Gastrocnemius medialis (tissue), 4 donors: ENCODE results near the gene ROBO1. TPM values are rescaled to one million over a fixed set of nuclear protein-coding genes. Genes with fewer than 3 reads are reported as not detected.

Source experiments
- ATAC-seq, 2 donors: fragments of 150-250 bp; one replicate each; pipeline ENCODE4 v1.9.1; 2016
- DNase-seq, 2 donors: peaks; one replicate each; pipeline ENCODE4 v3.0.0-alpha.2; 2019
- H3K27ac ChIP-seq, 4 donors: fragments of 200-600 bp; sonication (generic); 1 replicate in 1 of 4; 2 replicates in 3 of 4; pipeline ENCODE4 v1.5.1; 2016 to 2018; ENCODE audit warnings: mild to moderate bottlenecking in 2 of 4, moderate library complexity in 1 of 4
- H3K27me3 ChIP-seq, 3 donors: fragments of 200-600 bp; sonication (generic) in 2 of 3; 1 replicate in 1 of 3; 2 replicates in 2 of 3; pipeline versions ENCODE4 v1.5.1 to v1.6.0; 2016 to 2019; ENCODE audit warnings: mild to moderate bottlenecking in 1 of 3, moderate library complexity in 1 of 3
- H3K36me3 ChIP-seq, 2 donors: fragments of 200-600 bp; sonication (generic) in 1 of 2; one replicate each; pipeline ENCODE4 v1.5.1; 2017 to 2018
- H3K4me1 ChIP-seq, 2 donors: fragments of 200-600 bp; sonication (generic) in 1 of 2; one replicate each; pipeline ENCODE4 v1.5.1; 2016 to 2017; ENCODE audit warnings: mild to moderate bottlenecking in 2 of 2
- H3K4me3 ChIP-seq, 4 donors: fragments of 200-600 bp; sonication (generic) in 3 of 4; 1 replicate in 1 of 4; 2 replicates in 3 of 4; pipeline ENCODE4 v1.5.1; 2016 to 2019; ENCODE audit warnings: mild to moderate bottlenecking in 2 of 4
- H3K9me3 ChIP-seq, 3 donors: fragments of 200-600 bp; sonication (generic) in 2 of 3; 1 replicate in 1 of 3; 2 replicates in 2 of 3; pipeline ENCODE4 v1.5.1; 2016 to 2019
- POLR2A ChIP-seq, 2 donors: fragments of 450-650 bp; IDR thresholded peaks; one replicate each; pipeline ENCODE4 v1.6.1; 2017; ENCODE audit warnings: antibody characterized with exemption in 2 of 2, mild to moderate bottlenecking in 2 of 2, moderate library complexity in 2 of 2
- in situ Hi-C, 4 donors: fragments of 200-750 bp; cut with MboI; loops; one replicate each; pipeline versions ENCODE4 v1.15.0 to v1.8.0; 2017; ENCODE audit warnings: low sequenced_read_pairs in 4 of 4
- intact Hi-C: fragments of 100-400 bp; cut with DNase I; formaldehyde crosslinking; loops from one replicate; pipeline ENCODE4 v1.15.1; 2023; ENCODE audit warnings: low total_unique reads
- total RNA-seq, 4 donors: library from RNA; depleted of rRNA; stranded (reverse); fragments of >200 nt; gene quantifications; one replicate each; pipeline versions ENCODE4 v1.1.0 to v1.2.3, GENCODE V29; 2016
- TF ChIP-seq, protein P1 (sequence below), 5 experiments: fragments of 450-650 bp in 3 of 5; fragments of 200-600 bp in 2 of 5; sonication (generic) in 2 of 5; IDR thresholded peaks in 4 of 5; conservative IDR thresholded peaks in 1 of 5; 1 replicate in 4 of 5; 2 replicates in 1 of 5; pipeline ENCODE4 v1.5.1; 2016 to 2019; ENCODE audit warnings: antibody characterized with exemption in 5 of 5, mild to moderate bottlenecking in 3 of 5, moderate library complexity in 3 of 5

ROBO1 gene
- total RNA-seq, 4 donors from 2014 or later = 4.2 to 16.0 (median 9.5) TPM

- intact Hi-C loops = no loop called here
- in situ Hi-C loops = no loop called here
- H3K36me3 ChIP-seq = no peaks in the 10 kb centered on the region
Observed at GRCh38 chr3:78900426-78900825, 867.4 kb downstream of the ROBO1 start.

DNA sequence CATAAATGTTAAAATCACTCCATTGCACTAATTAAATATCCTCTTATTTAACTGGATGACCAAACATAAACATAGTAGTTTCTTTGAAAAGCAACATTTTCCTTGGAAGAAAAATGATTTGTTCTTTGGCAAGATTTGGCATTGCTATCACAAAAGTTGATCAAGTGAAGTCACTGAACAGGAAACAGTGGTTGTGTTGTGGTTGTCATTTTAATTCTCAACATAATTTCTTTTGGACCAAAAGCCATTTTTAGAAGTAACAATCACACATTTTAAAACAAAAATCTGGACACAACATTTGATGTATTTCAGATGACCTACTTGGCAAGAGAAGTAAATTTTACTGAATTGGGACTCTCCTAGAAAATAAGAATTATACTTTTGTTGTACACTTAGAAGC lies 872.3 kb downstream of the ROBO1 start:
- Histone ChIP-seq H3K9me3 (no peaks in the 10 kb centered on the region), H3K4me3 (no peak overlapping the region), H3K27ac (no peak overlapping the region), H3K27me3 (no peaks in the 10 kb centered on the region), H3K4me1 (no peaks in the 10 kb centered on the region), H3K36me3 (no peaks in the 10 kb centered on the region)
- in situ Hi-C loops (loop anchor here in 1 of 4 donors (25.0 kb wide), 1 partner anchor 92 kb away; no protein-coding TSS in a partner anchor), intact Hi-C loops (no loop called here)
- no peak for TF ChIP-seq POLR2A (IDR thresholded peaks at IDR 0.05)
- TF ChIP-seq, protein P1, sequence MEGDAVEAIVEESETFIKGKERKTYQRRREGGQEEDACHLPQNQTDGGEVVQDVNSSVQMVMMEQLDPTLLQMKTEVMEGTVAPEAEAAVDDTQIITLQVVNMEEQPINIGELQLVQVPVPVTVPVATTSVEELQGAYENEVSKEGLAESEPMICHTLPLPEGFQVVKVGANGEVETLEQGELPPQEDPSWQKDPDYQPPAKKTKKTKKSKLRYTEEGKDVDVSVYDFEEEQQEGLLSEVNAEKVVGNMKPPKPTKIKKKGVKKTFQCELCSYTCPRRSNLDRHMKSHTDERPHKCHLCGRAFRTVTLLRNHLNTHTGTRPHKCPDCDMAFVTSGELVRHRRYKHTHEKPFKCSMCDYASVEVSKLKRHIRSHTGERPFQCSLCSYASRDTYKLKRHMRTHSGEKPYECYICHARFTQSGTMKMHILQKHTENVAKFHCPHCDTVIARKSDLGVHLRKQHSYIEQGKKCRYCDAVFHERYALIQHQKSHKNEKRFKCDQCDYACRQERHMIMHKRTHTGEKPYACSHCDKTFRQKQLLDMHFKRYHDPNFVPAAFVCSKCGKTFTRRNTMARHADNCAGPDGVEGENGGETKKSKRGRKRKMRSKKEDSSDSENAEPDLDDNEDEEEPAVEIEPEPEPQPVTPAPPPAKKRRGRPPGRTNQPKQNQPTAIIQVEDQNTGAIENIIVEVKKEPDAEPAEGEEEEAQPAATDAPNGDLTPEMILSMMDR (IDR thresholded peaks at IDR 0.05 in 4 of 5, conservative IDR thresholded peaks at IDR 0.05 in 1 of 5) = no peak
- no peak for DNase-seq
- ATAC-seq = no peak

More at GRCh38 chr3:78900426-78900825, 867.4 kb downstream of the ROBO1 start:
- no peak overlapping the region for H3K4me3 ChIP-seq
- H3K27ac ChIP-seq = no peak overlapping the region
- no peaks in the 10 kb centered on the region for H3K9me3 ChIP-seq
- no peaks in the 10 kb centered on the region for H3K4me1 ChIP-seq
- H3K27me3 ChIP-seq = no peaks in the 10 kb centered on the region
- ATAC-seq = no peak
- TF ChIP-seq POLR2A (IDR thresholded peaks at IDR 0.05) = no peak
- TF ChIP-seq, protein P1 (IDR thresholded peaks at IDR 0.05 in 4 of 5, conservative IDR thresholded peaks at IDR 0.05 in 1 of 5) = no peak
- no peak for DNase-seq

- no peak for TF ChIP-seq POLR2A (IDR thresholded peaks at IDR 0.05)
- TF ChIP-seq, protein P1 (IDR thresholded peaks at IDR 0.05 in 4 of 5, conservative IDR thresholded peaks at IDR 0.05 in 1 of 5) = no peak
- intact Hi-C loops (no loop called here), in situ Hi-C loops (loop anchor here in 1 of 4 donors (25.0 kb wide), 1 partner anchor 93 kb away; no protein-coding TSS in a partner anchor)
- no peak for ATAC-seq
- Histone ChIP-seq H3K27ac (no peak overlapping the region), H3K9me3 (no peaks in the 10 kb centered on the region), H3K36me3 (no peaks in the 10 kb centered on the region), H3K4me3 (no peak overlapping the region), H3K4me1 (no peaks in the 10 kb centered on the region), H3K27me3 (no peaks in the 10 kb centered on the region)
- no peak for DNase-seq
Observed at GRCh38 chr3:78894787-78895186, 873.0 kb downstream of the ROBO1 start.

DNA sequence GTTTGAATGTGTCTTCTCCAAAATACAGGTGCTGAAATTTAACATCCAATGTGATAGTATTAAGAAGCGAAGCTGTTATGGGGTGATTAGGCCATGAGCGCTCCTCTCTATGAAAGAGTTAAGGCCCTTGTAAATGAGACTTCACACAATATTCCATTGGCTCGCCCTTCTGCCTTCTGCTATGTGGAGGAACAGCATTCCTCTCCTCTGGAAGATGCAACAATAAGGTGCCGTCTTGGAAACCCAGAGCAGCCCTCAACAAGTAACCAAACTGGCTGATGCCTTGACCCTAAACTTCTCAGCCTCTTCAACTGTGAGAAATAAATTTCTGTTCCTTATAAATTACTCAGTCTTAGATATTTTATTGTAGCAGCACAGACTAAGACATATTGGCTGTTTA lies 874.6 kb downstream of the ROBO1 start:
- DNase-seq = no peak
- no peaks in the 10 kb centered on the region for H3K36me3 ChIP-seq
- TF ChIP-seq POLR2A (IDR thresholded peaks at IDR 0.05) = no peak
- TF ChIP-seq, protein P1 (IDR thresholded peaks at IDR 0.05 in 4 of 5, conservative IDR thresholded peaks at IDR 0.05 in 1 of 5) = no peak
- no peak for ATAC-seq
- in situ Hi-C loops = loop anchor here in 1 of 4 donors (25.0 kb wide), 1 partner anchor 94 kb away; no protein-coding TSS in a partner anchor
- no peak overlapping the region for H3K4me3 ChIP-seq
- intact Hi-C loops = no loop called here
- no peaks in the 10 kb centered on the region for H3K27me3 ChIP-seq
- no peaks in the 10 kb centered on the region for H3K9me3 ChIP-seq
- no peak overlapping the region for H3K27ac ChIP-seq
- no peaks in the 10 kb centered on the region for H3K4me1 ChIP-seq

DNA sequence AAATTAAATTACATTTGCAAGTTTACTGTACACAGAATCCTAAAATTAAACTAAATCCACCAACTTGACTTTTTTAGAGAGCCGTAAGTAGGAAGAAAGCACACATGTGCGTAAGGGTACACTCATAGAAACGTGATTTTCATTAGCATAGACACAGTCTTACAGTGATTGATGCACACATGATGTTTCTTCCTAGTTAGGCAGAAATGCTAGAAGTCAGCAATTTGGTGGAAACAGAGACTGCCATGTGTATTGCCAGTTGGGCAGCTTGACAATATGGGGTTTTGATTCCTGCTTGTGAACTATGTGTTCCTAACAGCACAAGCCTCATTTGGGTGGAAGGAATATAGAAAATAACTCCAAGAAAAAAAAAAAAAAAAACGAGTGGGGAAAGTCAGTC lies 878.5 kb downstream of the ROBO1 start:
- TF ChIP-seq POLR2A (IDR thresholded peaks at IDR 0.05) = no peak
- TF ChIP-seq, protein P1 (IDR thresholded peaks at IDR 0.05 in 4 of 5, conservative IDR thresholded peaks at IDR 0.05 in 1 of 5) = no peak
- DNase-seq (no peak), ATAC-seq (peak in 1 of 2 donors; percentile 30)
- no peaks in the 10 kb centered on the region for H3K9me3 ChIP-seq
- intact Hi-C loops = no loop called here
- in situ Hi-C loops = loop anchor here in 1 of 4 donors (25.0 kb wide), 1 partner anchor 98 kb away; no protein-coding TSS in a partner anchor
- H3K36me3 ChIP-seq = no peaks in the 10 kb centered on the region
- no peaks in the 10 kb centered on the region for H3K27me3 ChIP-seq
- no peaks in the 10 kb centered on the region for H3K4me1 ChIP-seq
- no peak overlapping the region for H3K27ac ChIP-seq
- H3K4me3 ChIP-seq = no peak overlapping the region
